Measurements from ENCODE around the gene PRORP.
A peak's percentile ranks its signal among the peaks of the same experiment; 100 is the strongest.
"Not testable (repeated sequence)": the region's sequence is repeated elsewhere in the genome, so short reads cannot be mapped to it uniquely, and the experiment has no call there.

PRORP gene

DNA sequence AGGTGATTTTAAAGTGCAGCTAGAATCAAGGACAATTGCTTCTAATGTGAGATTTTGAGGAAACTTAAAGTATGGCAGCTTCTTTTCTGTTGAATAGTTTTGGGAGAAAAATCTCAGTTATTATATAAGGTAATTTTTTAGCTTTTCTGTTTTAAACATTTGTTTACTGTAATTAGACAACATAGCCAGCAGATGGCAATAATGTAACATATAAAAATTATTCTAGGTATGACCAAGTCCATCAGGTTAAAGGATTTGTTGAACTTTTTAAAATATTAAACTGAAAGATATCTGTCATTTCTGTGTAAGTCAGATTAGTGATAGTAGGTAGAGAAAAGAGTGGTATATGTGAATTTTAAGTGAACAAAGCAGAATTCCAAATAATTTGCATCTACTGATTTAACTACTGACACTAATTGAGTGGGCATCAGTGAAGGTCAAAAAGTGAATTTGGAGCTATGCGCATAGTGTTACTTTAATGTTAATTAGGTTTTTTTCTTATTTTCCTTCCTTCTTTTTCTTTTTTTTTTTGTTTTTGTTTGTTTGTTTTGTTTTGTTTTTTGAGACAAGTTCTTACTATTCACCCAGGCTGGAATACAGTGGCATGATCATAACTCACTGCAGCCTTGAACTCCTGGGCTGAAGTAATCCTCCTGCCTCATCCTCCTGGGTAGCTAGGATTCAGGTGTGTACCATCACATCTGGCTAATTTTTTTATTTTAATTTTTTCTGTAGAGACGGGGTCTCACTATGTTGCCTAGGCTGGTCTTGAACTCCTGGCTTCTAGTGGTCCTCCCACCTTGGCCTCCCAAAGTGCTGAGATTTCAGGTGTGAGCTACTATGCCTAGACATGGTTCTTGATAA lies 18.6 kb downstream of the PRORP start:
- no peak overlapping the region for H3K27ac ChIP-seq
- TF ChIP-seq CTCF (IDR thresholded peaks at IDR 0.05) (peak; percentile 67), ZFX (IDR thresholded peaks at IDR 0.05; ENCODE audit: borderline replicate concordance) (no peak)

DNA sequence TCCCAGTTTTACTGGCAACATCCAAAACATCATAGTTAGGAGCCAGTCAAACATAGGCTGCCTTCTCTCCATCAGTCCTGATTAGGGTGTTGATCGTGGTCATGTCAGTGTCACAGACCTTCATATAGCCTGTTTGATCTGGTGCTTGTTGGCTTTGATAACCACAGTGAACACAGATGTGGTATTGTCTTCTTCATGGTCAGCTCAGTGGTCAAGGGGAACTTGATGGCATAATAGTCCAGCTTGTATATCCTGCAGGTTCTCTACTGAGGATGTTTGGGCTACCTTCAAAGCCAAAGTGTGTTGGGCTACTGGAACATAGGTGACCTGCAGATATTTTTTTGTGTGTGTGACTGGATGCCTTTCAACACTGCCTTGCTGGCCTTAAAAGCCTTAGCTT lies 21.7 kb downstream of the PRORP start:
- no peak for TF ChIP-seq CTCF (IDR thresholded peaks at IDR 0.05)
- no peak for TF ChIP-seq ZFX (IDR thresholded peaks at IDR 0.05; ENCODE audit: borderline replicate concordance)
- H3K27ac ChIP-seq, result no peak overlapping the region

DNA sequence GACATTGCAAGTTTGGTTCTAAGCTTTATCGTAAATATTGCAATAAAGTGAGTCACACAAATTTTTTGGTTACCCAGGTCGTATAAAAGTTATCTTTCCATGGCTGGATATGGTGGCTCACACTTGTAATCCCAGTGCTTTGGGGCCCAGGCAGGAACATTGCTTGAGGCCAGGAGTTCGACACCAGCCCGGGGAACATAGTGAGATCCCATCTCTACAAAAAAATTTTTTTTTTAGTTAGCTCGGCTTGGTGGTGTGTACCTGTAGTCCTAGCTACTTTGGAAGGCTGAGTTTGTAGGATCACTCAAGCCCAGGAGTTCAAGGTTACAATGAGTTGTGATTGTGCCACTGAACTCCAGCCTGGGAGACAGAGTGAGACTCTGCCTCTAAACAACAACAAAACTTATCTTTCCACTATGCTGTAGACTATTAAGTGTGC lies 24.4 kb downstream of the PRORP start:
- no peak overlapping the region for H3K27ac ChIP-seq
- TF ChIP-seq ZFX (IDR thresholded peaks at IDR 0.05; ENCODE audit: borderline replicate concordance), result no peak
- no peak for TF ChIP-seq CTCF (IDR thresholded peaks at IDR 0.05)

GRCh38 chr14:35147186-35147585 lies 24.8 kb downstream of the PRORP start:
- TF ChIP-seq CTCF (IDR thresholded peaks at IDR 0.05) (no peak), ZFX (IDR thresholded peaks at IDR 0.05; ENCODE audit: borderline replicate concordance) (no peak)
- no peak overlapping the region for H3K27ac ChIP-seq

DNA sequence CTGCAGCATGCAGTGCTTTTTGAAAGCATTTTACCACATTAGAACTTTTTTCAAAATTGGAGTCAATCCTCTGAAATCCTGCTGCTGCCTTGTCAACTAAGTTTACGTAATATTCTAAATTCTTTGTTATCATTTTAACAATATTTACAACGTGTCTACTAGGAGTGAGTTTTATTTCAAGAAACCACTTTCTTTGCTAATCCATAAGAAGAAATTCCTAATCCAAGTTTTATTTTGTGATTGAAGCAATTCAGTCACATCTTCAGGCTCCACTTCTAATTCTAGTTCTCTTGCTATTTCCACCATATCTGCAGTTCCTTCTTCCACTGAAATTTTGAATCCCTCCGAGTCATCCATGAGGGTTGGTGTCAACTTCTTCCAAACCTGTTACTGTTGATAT lies 25.4 kb downstream of the PRORP start:
- no peak for TF ChIP-seq ZFX (IDR thresholded peaks at IDR 0.05; ENCODE audit: borderline replicate concordance)
- TF ChIP-seq CTCF (IDR thresholded peaks at IDR 0.05), result no peak
- H3K27ac ChIP-seq, result no peak overlapping the region

DNA sequence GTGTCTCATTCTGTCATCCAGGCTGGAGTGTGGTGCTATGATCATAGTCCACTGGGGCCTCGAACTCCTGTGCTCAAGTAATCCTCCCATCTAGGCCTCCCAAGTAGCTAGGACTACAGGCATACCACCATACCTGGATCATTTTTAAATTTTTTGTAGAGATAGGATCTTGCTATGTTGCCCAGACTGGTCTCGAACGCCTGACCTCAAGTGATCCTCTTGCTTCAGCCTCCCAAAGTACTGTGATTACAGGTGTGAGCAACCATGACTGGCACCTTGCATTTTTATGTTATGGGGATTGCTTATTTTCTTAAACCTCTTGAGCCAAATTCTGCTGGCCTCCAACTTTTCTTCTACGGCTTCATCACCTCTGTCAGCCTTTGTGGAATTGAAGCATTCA lies 26.9 kb downstream of the PRORP start:
- TF ChIP-seq CTCF (IDR thresholded peaks at IDR 0.05) (no peak), ZFX (IDR thresholded peaks at IDR 0.05; ENCODE audit: borderline replicate concordance) (no peak)
- H3K27ac ChIP-seq, result no peak overlapping the region

DNA sequence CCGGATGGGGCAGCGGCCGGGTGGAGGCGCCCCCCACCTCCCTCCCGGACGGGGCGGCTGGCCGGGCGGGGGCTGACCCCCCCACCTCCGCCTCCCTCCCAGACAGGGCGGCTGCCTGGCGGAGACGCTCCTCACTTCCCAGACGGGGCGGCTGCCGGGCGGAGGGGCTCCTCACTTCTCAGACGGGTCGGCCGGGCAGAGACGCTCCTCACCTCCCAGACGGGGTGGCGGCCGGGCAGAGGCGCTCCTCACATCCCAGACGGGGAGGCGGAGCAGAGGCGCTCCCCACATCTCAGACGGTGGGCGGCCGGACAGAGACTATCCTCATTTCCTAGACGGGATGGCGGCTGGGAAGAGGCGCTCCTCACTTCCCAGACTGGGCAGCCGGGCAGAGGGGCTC lies 30.2 kb downstream of the PRORP start:
- H3K27ac ChIP-seq, result not testable (repeated sequence)

DNA sequence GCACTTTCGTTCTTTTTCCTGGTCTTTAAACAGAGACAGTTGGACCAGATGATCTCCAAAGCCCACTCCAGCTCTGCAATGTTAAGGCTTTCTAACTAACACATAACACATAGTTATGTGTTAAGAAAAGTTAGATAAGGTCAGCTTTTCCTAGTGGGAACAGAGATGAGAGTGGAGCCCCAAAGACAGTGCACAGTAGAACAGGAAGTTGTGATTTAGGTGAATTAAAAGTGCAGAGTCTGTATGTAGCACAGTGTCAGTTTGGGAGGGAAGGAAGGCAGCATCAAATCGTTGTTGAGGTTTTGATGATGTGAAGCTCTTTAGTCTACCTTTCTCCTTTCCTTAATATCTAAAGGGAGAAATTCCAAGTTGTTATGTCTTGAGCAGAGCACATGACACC lies 31.7 kb downstream of the PRORP start:
- TF ChIP-seq CTCF (IDR thresholded peaks at IDR 0.05), result no peak
- TF ChIP-seq ZFX (IDR thresholded peaks at IDR 0.05; ENCODE audit: borderline replicate concordance), result no peak
- no peak overlapping the region for H3K27ac ChIP-seq
